C1 segment of cervical spinal cord (tissue), 14 donors: ENCODE measurements around the gene PAPLN.
A peak's percentile ranks its signal among the peaks of the same experiment; 100 is the strongest.

Experiments used
- DNase-seq, 14 donors: peaks; one replicate each; lab custom pipeline; 2025; lab: John Stamatoyannopoulos, UW

PAPLN gene

DNA sequence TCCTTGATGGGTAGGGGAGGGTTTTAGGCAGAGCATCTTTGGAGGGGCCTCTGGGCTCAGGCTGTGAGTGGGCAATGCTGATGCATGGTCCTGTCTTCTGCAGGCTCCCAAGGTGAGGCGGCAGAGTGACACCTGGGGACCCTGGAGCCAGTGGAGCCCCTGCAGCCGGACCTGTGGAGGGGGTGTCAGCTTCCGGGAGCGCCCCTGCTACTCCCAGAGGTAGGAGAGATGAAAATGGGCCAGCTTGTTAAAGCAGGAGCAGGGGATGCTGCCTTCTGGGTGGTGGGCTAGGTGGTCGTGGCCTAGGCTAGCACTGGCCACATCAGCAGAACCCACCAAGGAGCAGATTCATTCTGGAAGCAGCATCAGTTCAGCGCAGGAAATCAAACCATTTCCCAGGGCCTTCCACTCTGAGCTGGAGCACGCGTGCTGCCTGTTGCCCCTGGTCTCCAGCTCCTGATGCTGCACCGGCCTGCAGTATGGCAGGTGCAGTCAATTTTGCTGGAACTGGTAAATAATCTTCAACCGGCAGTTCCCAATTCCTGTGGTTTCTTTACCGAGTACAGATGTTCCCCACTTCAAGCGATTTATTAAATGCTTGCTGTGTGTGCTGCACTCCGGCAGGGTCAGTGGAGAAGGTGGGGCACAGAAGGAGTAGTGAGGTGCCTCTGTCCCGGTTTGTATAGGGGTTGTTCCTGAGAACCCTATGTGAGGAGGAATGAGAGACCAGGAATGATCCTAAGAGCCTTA, 7.4 kb downstream of the PAPLN start:
- no peak for DNase-seq

DNA sequence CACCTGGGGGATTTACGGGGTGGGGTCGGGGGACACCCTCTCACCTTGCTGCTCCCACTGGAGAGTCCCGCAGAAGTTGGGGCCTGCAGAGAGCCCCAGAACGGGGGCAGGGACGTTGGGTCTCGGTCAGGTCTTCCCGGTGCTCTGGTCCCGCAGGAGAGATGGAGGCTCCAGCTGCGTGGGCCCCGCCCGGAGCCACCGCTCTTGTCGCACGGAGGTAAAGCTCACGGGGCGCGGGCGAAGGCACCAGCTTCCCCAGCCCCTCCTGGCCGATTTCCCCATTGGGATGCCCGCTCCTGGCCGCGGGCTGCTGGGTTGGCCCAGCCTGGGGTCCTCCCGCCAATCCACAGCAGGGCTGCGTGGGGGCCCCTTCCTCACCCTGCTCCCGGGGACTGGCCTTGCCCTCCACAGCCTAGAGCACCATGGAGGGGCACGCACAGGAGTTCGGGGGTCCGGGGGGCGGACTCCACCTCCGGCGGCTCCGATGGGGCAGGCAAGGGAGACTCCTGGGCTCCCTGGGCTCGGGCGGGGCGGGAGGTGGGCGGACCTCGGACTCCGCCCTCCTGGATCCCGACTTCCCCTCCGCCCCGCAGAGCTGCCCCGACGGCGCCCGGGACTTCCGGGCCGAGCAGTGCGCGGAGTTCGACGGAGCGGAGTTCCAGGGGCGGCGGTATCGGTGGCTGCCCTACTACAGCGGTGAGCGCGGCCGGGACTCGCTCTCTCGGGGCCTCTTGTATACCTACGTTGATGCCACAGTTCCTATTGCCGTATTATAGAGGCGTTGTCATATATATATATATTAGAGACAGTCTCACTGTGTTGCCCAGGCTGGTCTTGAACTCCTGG, 8.4 kb downstream of the PAPLN start:
- peak in 1 of 14 donors; percentile 13 for DNase-seq

DNA sequence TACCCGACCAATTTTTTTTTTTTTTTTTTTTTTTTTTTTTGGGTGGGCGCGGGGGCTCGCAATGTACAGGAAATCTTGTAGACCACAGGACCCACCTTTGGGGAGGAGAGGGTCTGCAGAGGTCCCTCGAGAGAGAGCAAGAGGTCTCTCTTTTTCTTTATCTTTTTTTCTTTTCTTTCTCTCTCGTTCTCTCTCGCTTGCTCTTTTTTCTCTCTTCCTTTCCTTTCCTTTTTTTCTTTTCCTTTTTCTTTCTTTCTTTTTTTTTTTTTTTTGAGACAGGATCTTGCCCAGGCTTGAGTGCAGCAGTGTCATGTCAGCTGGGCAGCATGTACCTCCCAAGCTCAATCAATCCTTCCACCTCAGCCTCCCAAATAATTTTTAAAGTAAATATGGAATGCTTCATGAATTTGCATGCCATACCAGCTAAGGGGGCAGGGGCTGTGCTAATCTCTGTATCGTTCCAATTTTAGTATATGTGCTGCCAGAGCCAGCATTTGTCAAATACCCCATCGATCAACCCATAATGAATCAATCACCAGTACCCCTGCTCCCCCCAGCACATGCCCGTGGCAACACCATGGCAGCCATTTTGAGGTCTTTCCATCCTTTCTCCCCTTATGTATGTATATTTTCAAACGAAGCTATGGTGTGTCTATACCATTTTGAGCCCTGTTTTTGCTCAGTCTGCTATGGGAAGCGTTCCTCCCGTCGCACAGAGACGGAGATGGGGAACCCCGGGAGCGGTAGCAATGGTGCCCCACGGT, 9.3 kb downstream of the PAPLN start:
- no peak for DNase-seq

DNA sequence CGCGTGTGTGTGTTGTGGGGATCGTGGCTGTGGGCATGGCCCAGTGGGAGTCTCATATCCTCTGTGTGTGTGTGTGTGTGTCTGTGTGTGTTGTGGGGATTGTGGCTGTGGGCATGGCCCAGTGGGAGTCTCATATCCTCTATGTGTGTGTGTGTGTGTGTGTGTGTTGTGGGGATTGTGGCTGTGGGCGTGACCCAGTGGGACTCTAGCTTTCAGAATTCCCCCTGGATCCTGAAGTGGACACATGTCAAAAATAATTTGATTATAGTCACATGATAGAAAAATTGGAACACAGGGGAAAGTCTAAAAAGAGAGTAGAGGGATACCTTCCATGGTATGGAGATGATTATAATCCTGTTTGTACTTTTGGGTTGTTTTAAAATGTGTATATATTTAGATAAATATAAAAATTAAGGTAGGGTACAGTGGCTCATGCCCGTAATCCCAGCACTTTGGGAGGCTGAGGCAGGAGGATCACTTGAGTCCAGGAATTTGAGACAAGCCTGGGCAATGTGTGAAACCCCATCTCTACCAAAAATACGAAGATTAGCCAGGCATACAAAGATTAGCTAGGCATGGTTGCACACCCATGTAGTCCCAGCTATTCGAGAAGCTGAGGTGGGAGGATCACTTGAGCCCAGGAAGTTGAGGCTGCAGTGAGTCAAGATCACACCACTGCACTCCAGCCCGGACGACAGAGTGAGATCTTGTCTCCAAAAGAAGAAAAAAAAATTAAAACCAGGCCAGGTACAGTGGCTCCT, 11.0 kb downstream of the PAPLN start:
- DNase-seq: no peak

DNA sequence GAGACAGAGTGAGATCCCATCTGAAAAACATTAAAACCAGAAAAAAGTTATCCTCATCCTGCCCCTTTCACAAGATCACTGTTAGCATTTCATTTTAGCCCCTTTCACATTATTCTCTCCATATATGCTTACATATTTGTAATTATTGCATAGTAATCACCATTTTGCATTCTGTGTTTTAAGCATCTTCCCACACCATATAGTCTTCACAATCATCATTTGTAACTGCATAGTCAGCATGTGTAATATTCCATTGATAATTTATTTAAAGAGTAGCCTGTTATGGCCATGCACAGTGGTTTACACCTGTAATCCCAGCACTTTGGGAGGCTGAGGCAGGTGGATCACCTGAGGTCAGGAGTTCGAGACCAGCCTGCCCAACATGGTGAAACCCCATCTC, 11.8 kb downstream of the PAPLN start:
- DNase-seq: no peak

DNA sequence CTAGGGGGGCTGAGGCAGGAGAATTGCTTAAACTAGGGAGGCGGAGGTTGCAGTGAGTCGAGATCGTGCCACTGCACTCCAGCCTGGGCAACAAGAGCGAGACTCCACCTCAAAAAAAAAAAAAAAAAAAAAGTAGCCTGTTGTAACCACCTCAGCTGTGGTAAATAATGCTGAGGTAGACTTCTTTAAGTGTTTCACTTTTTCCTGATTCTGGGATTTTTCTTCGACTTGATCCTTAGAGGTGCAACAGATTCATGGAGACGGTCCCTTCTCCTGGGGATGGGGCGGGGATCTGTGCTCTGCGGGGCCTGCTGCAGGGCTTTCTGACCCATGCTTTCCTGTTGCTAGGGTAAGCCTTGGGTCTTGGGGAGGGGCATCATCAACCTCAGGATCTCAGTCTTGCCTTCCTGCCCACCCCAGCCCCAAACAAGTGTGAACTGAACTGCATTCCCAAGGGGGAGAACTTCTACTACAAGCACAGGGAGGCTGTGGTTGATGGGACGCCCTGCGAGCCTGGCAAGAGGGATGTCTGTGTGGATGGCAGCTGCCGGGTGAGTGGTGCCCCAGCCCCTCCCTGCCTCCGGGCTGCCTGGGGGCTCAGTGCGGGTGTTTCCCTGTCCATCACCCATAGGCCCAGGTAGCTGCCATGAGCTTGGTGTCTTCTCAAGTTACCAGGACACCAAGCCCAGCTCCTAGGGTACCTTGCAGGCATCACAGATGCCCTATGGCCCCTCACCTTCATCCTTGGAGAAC, 12.4 kb downstream of the PAPLN start:
- no peak for DNase-seq

DNA sequence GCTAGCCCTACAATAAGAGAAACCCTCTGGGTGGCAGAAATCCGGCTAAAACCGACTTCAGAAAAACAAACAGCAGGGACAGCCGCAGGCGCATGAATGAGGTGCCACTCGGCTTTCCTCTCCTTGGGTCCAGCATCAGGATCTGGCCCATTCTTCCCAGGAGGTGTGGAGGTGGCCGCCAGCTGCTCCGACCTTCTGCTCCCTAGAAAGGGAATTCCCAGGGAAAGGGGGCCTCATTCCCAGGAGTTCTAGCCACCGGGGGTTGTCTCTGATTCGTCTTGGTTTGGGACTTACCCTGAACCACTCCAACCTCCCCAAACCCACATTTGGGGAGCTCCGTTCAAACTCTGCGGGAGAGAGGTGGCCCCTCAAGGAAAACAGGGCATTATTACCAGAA, 13.0 kb downstream of the PAPLN start:
- DNase-seq: no peak

DNA sequence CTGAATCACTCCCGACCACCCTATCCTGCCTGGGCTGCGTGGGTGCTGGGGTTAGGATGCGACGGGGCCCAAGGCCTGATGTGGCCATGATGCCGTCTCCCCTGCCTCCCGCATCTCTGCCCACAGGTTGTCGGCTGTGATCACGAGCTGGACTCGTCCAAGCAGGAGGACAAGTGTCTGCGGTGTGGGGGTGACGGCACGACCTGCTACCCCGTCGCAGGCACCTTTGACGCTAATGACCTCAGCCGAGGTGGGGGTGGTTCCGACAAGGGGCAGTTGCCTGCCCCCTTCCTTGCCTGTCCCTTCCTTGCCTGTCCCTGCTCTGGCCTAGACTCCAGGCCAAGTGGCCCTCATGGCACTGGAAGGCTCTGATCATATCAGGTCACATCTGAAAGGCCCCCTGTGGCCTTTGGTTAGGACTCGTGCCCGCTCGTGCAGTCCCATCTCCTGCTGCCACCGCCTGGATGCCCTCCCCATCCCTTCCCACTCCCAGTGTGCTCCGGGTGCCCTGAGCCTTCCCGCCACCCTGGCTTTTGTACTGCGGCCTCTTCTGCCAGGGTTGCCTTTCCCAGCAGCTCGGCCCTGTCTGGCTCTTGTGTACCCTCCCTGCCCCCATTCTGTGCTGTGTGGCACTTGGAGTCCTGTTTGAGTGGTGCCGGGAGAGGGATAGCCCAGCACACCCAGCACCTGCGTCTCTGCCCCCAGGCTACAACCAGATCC, 13.6 kb downstream of the PAPLN start:
- no peak for DNase-seq

DNA sequence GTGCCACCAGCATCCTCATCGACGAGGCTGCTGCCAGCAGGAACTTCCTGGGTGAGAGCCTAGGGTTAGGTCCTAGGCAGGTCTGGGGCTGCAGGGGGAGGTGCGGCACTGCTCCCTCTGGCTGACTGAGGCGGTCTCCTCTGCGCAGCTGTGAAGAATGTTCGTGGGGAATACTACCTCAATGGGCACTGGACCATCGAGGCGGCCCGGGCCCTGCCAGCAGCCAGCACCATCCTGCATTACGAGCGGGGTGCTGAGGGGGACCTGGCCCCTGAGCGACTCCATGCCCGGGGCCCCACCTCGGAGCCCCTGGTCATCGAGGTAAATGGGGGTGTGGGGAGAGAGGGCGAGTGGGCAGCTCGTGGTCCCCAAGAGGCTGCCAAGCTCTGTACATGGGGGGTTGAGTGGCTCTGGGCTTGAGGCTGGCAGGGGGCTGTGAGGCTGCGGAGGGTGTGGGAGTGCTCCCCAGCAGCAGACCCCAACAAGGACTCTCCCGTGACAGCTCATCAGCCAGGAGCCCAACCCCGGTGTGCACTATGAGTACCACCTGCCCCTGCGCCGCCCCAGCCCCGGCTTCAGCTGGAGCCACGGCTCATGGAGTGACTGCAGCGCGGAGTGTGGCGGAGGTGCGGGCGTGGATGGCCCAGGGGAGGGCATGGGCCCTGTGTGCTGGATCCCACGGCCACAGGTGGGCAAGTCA, 14.4 kb downstream of the PAPLN start:
- no peak for DNase-seq

DNA sequence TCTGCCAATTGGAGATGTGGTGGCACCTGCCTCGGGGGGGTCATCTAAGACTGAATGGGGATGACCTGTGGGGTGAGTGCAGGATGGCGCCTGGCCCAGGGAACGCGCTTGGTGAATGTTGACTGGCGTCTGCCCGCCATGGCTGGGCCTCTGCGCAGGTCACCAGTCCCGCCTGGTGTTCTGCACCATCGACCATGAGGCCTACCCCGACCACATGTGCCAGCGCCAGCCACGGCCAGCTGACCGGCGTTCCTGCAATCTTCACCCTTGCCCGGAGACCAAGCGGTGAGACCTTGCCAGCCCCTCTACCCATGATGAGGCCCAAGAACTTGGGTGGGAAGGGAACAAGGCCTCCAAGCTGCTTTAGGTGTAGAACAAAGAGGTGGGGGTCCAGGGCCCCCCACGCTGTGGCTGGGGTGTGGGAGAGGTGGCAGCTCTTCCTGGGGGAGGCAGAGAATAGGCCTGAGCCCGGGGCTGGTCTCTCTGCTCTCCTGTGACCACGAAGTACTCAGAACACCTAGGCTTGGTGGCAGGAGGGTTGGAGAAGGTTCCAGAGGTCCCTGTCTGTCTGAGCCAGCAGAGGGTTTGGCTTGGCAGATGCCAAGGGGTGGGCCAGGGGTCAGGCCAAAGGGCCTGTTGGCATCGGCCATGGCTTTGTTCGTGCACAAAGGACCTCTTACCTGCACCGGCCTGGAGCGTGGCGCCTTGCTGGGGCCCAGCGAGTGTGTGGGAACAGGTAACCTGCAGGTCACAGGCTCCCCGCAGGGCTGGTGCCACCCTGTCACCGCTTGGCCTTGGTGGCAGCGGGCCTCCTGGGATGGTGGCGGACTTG, 15.4 kb downstream of the PAPLN start:
- no peak for DNase-seq

DNA sequence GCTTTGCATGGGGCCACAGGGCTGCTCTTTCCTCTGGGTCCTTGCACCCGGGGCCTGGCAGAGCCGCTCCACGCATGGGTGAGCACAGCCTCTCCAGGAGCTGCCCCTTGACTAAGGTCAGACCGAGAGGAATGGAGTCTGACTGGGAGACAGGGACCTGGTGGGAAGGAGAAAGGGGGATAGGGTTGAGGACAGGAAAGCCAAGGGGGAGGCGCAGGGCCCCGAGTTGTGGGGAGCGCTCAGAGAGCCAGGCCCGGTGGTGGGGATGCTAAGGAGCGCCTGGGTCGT, 16.0 kb downstream of the PAPLN start:
- no peak for DNase-seq

DNA sequence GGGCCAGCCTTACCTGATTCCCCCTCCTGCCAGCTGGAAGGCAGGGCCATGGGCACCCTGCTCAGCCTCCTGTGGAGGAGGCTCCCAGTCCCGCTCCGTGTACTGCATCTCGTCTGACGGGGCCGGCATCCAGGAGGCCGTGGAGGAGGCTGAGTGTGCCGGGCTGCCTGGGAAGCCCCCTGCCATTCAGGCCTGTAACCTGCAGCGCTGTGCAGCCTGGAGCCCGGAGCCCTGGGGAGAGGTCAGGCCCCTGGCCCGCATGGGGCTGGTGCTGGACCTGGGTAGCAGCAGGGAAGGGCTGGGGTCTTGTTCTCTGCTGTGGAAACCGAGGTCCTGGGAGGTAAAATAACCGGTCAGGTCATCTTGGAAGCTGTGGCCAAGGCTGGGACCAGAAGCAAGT, 16.4 kb downstream of the PAPLN start:
- DNase-seq: no peak

DNA sequence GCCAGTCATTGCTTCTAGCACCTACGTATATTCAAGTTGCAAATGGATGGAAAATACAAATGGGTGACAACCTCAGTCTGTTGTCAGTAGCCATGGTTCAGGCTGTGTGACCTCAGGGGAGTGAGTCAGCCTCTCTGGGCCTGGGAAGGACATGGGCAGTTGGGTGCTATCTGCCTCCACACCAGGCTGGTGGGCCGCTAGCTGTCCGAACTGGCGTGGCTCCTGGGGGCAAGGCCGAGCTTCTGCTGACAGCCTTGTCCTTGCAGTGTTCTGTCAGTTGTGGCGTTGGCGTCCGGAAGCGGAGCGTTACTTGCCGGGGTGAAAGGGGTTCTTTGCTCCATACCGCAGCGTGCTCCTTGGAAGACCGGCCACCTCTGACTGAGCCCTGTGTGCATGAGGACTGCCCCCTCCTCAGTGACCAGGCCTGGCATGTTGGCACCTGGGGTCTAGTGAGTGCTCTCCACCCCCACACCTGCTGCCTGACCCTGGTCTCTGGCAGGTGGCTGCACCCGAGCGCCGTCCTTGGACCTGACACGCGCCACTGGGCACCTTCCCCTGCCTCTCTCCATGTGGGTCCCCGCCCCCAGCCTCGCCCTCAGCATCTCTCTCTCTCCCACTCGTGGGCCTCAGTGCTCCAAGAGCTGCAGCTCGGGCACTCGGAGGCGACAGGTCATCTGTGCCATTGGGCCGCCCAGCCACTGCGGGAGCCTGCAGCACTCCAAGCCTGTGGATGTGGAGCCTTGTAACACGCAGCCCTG, 17.1 kb downstream of the PAPLN start:
- DNase-seq: no peak

DNA sequence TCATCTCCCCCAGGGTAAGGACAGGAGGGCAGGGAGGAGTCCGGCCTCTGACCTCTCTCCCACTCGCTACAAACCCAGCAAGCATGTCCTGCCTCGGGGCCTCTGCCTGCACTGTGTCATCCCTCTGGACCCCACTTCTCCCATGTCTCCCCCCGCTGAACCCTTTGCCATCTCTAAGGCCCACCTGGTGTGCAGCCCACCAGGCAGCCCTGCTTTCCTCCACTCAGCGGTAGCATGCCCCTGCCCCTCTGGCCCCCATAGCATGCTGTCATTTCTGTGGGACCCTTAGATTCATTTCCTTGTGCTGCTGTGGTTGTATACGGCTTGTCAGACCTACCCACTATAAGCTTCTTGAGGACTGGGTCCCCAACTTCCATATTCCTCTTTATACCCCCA, 17.7 kb downstream of the PAPLN start:
- no peak for DNase-seq

DNA sequence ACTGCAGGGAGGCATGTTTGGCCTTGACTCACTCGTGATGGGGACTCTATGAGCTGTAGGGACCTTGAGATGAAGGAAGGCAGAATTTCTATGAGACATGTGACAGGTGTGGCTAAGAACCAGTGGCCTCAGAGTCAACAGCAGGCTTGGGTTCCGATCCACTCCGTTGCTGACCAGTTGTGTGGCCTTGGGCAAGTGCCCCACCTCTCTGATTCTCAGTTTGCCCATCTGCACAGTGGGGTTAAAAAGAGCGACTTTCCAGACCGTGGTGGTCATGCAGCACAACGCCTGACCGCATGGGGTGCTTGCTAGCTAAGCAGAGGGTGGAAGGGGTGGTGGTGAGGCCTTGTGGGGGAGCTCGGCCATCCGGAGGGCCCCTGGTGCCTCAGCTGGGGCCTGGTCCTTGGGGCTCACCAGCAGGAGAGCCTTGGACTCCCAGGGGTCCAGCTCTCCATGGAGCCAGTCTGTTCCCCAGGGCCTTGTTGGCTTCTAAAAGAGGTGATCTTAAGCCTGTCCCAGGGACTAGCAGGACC, 18.5 kb downstream of the PAPLN start:
- DNase-seq: no peak

DNA sequence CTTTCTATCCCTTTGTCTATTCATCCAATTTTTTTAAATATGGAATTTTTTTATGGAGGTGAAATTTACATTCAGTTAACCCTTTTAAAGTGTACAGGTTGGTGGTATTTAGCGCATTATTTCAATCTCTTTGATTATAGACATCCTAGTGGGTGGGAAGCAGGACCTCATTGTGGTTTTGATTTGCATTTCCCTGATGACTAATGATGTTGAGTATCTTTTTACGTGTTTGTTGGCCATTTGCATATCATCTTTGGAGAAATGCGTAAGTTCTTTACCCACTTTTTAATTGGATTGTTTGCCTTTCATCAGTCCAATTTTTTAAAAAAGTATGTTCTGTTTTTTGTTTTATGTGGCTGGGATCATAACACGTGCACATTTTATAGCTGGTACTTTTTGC, 20.8 kb downstream of the PAPLN start:
- DNase-seq: no peak

DNA sequence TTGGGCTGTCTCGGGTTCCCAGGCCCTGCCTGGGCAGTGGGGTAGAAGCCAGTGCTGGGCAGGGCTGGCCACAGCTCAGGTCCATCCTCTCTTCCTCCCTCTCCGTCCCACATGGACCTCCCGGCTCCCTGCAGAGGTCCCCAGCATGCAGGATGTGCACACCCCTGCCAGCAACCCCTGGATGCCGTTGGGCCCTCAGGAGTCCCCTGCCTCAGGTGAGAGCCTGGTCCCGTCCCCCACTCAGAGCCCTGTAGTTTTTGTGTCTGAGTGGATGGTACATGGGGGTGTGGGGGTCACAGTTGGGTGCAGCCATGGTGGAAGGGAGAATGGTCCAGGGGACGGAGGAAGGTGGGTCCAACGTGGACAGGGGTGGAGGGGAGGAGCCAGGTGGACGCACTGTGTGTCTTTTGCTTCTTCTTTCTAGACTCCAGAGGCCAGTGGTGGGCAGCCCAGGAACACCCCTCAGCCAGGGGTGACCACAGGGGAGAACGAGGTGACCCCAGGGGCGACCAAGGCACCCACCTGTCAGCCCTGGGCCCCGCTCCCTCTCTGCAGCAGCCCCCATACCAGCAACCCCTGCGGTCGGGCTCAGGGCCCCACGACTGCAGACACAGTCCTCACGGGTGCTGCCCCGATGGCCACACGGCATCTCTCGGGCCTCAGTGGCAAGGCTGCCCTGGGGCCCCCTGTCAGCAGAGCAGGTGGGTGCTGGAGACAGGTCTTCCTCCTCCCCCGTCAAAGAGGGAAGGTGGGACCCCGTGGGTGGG, 21.7 kb downstream of the PAPLN start:
- DNase-seq: no peak
